GM06990 (cell line): ENCODE data around the gene CDS1.

Experiments used
- DNase-seq: peaks from one replicate; pipeline ENCODE4 v3.0.0-alpha.2; 2011; ENCODE audit not compliant: insufficient read length; ENCODE audit errors: extremely low read depth
- H3K27me3 ChIP-seq: replicated peaks from 2 replicates; pipeline ENCODE4 v1.6.0; 2011; ENCODE audit warnings: low read length; ENCODE audit not compliant: control insufficient read depth, insufficient read depth
- H3K36me3 ChIP-seq: 2 replicates; pipeline ENCODE4 v1.5.1; 2011; ENCODE audit warnings: low read length; ENCODE audit not compliant: control insufficient read depth, insufficient read depth
- H3K4me3 ChIP-seq: replicated peaks from 2 replicates; pipeline ENCODE4 v1.5.1; 2011; ENCODE audit warnings: low read depth, mild to moderate bottlenecking, control low read depth, low read length
- CTCF ChIP-seq: IDR thresholded peaks from 2 replicates; pipeline ENCODE4 v1.5.1; 2011; ENCODE audit warnings: low read length, control low read depth, mild to moderate bottlenecking, inconsistent platforms; ENCODE audit not compliant: insufficient read depth, poor library complexity, severe bottlenecking

CDS1 gene

GRCh38 chr4:84585251-84585650 lies 2.3 kb downstream of the CDS1 start:
- no peak for DNase-seq
- TF ChIP-seq CTCF = no peak
- Histone ChIP-seq H3K27me3 (peaks cover 5% of the 10 kb centered on the region), H3K4me3 (no peak overlapping the region), H3K36me3 (no peaks in the 10 kb centered on the region)

GRCh38 chr4:84594724-84595123 lies 11.8 kb downstream of the CDS1 start:
- Histone ChIP-seq H3K27me3 (no peaks in the 10 kb centered on the region), H3K36me3 (no peaks in the 10 kb centered on the region), H3K4me3 (no peak overlapping the region)
- no peak for TF ChIP-seq CTCF
- DNase-seq = no peak

- Histone ChIP-seq H3K36me3 (no peaks in the 10 kb centered on the region), H3K4me3 (no peak overlapping the region), H3K27me3 (no peaks in the 10 kb centered on the region)
- no peak for DNase-seq
- TF ChIP-seq CTCF = no peak
Measured at GRCh38 chr4:84596826-84597225, 13.9 kb downstream of the CDS1 start.

GRCh38 chr4:84597450-84597849 lies 14.5 kb downstream of the CDS1 start:
- no peaks in the 10 kb centered on the region for H3K36me3 ChIP-seq
- no peaks in the 10 kb centered on the region for H3K27me3 ChIP-seq
- DNase-seq = no peak
- TF ChIP-seq CTCF = no peak
- no peak overlapping the region for H3K4me3 ChIP-seq

GRCh38 chr4:84606645-84607044 lies 23.7 kb downstream of the CDS1 start:
- no peak for DNase-seq
- H3K27me3 ChIP-seq = no peaks in the 10 kb centered on the region
- no peak overlapping the region for H3K4me3 ChIP-seq
- H3K36me3 ChIP-seq = no peaks in the 10 kb centered on the region
- TF ChIP-seq CTCF = no peak

- Histone ChIP-seq H3K27me3 (no peaks in the 10 kb centered on the region), H3K36me3 (no peaks in the 10 kb centered on the region), H3K4me3 (no peak overlapping the region)
- DNase-seq = no peak
- no peak for TF ChIP-seq CTCF
Measured at GRCh38 chr4:84611531-84611930, 28.6 kb downstream of the CDS1 start.
